IMR-90 (cell line): Measurements from ENCODE around the gene BICD1. TPM values are rescaled to one million over a fixed set of nuclear protein-coding genes. Genes with fewer than 3 reads are reported as not detected.

Source experiments
- ATAC-seq: fragments of 200-7000 bp; cut with Tn5 transposase; 2 replicates; pipeline ENCODE4 v1.9.1; 2020; ENCODE audit warnings: low read depth, mild to moderate bottlenecking, moderate library complexity
- BruUV-seq: library from RNA; stranded (reverse); fragments of 400-500 nt; replicated peaks from 2 replicates; lab custom pipeline; 2021; lab: Mats Ljungman, UMichigan
- CTCF ChIA-PET: fragments of 300-600 bp; formaldehyde crosslinking; extraction: SDS; loops from one replicate; lab custom pipeline; 2021; ENCODE audit warnings: antibody characterized with exemption; lab: Yijun Ruan, JAX
- POLR2A ChIA-PET: fragments of 300-600 bp; sonication (Branson Sonifier 250); formaldehyde crosslinking; loops from one replicate; lab custom pipeline; 2022; ENCODE audit warnings: antibody characterized with exemption; ENCODE audit not compliant: unreplicated experiment; lab: Charles Lee
- DNase-seq: peaks from one replicate; pipeline ENCODE4 v3.0.0; 2013
- H2AFZ ChIP-seq: replicated peaks from 2 replicates; pipeline ENCODE3; 2013; ENCODE audit warnings: low read length, mild to moderate bottlenecking; ENCODE audit not compliant: poor library complexity
- H2AK5ac ChIP-seq: 2 replicates; pipeline ENCODE4 v1.6.1; 2013; ENCODE audit warnings: low read depth, low read length, inconsistent platforms
- H2AK9ac ChIP-seq: replicated peaks from 2 replicates; pipeline ENCODE3; 2013; ENCODE audit warnings: mild to moderate bottlenecking, low read depth, low read length, moderate library complexity; ENCODE audit not compliant: poor library complexity
- H2BK120ac ChIP-seq: 2 replicates; pipeline ENCODE4 v1.6.1; 2013; ENCODE audit warnings: low read depth, low read length, inconsistent platforms
- H2BK15ac ChIP-seq: 3 replicates; pipeline ENCODE4 v1.6.1; 2013; ENCODE audit warnings: low read depth, low read length, inconsistent platforms
- H2BK20ac ChIP-seq: 2 replicates; pipeline ENCODE4 v1.6.1; 2013; ENCODE audit warnings: low read depth, mild to moderate bottlenecking, inconsistent platforms, low read length, moderate library complexity
- H2BK5ac ChIP-seq: 2 replicates; pipeline ENCODE4 v1.6.1; 2013; ENCODE audit warnings: mild to moderate bottlenecking, low read depth, low read length, inconsistent platforms; ENCODE audit not compliant: poor library complexity, severe bottlenecking
- H3K14ac ChIP-seq: replicated peaks from 2 replicates; pipeline ENCODE4 v1.6.1; 2013; ENCODE audit warnings: low read depth, low read length, inconsistent platforms
- H3K18ac ChIP-seq: 2 replicates; pipeline ENCODE4 v1.6.1; 2013; ENCODE audit warnings: low read depth, low read length, control low read depth
- H3K23ac ChIP-seq: 2 replicates; pipeline ENCODE4 v1.6.1; 2013; ENCODE audit warnings: low read depth, low read length, inconsistent platforms
- H3K27ac ChIP-seq: 2 replicates; pipeline ENCODE4 v1.5.1; 2013; ENCODE audit warnings: mild to moderate bottlenecking, control low read depth, low read length; ENCODE audit not compliant: insufficient read depth
- H3K27me3 ChIP-seq: 2 replicates; pipeline ENCODE4 v1.6.1; 2013; ENCODE audit warnings: low read length; ENCODE audit not compliant: control insufficient read depth, insufficient read depth
- H3K36me3 ChIP-seq: 2 replicates; pipeline ENCODE4 v1.6.1; 2013; ENCODE audit warnings: low read length, mixed read lengths; ENCODE audit not compliant: control insufficient read depth, insufficient read depth
- H3K4ac ChIP-seq: 2 replicates; pipeline ENCODE4 v1.6.1; 2013; ENCODE audit warnings: low read depth, low read length, inconsistent platforms
- H3K4me1 ChIP-seq: 2 replicates; pipeline ENCODE4 v1.6.1; 2013; ENCODE audit warnings: low read length, mixed read lengths; ENCODE audit not compliant: control insufficient read depth, insufficient read depth
- H3K4me2 ChIP-seq: 2 replicates; pipeline ENCODE4 v1.6.1; 2013; ENCODE audit warnings: low read depth, mild to moderate bottlenecking, control low read depth, low read length, moderate library complexity
- H3K4me3 ChIP-seq: 2 replicates; pipeline ENCODE4 v1.5.1; 2013; ENCODE audit warnings: low read depth, mild to moderate bottlenecking, control low read depth, low read length, moderate library complexity; ENCODE audit not compliant: insufficient read depth
- H3K56ac ChIP-seq: 2 replicates; pipeline ENCODE4 v1.6.1; 2013; ENCODE audit warnings: low read length, inconsistent platforms; ENCODE audit not compliant: insufficient read depth; ENCODE audit errors: extremely low read depth
- H3K79me1 ChIP-seq, 2 experiments: 2 replicates each; pipeline ENCODE4 v1.6.1; 2013; ENCODE audit warnings: low read length in 2 of 2, inconsistent platforms in 1 of 2, low read depth in 1 of 2
- H3K9ac ChIP-seq: 2 replicates; pipeline ENCODE4 v1.6.1; 2013; ENCODE audit warnings: low read depth, low read length, control low read depth
- H3K9me1 ChIP-seq: 2 replicates; pipeline ENCODE4 v1.6.1; 2013; ENCODE audit warnings: low read length, inconsistent platforms; ENCODE audit not compliant: insufficient read depth
- H3K9me3 ChIP-seq: 2 replicates; pipeline ENCODE4 v1.6.1; 2013; ENCODE audit warnings: low read length; ENCODE audit not compliant: control insufficient read depth, insufficient read depth
- H4K20me1 ChIP-seq: 2 replicates; pipeline ENCODE4 v1.6.1; 2013; ENCODE audit warnings: low read length, inconsistent platforms; ENCODE audit not compliant: insufficient read depth
- H4K5ac ChIP-seq: 2 replicates; pipeline ENCODE4 v1.6.1; 2013; ENCODE audit warnings: mild to moderate bottlenecking, low read depth, low read length, control low read depth
- H4K8ac ChIP-seq, 2 experiments: 2 replicates each; pipeline ENCODE4 v1.6.1; 2013; ENCODE audit warnings: low read depth in 2 of 2, low read length in 2 of 2, control low read depth in 1 of 2, inconsistent platforms in 1 of 2
- H4K91ac ChIP-seq: 2 replicates; pipeline ENCODE4 v1.6.1; 2013; ENCODE audit warnings: low read depth, low read length, inconsistent platforms; ENCODE audit not compliant: insufficient read depth
- MXI1 ChIP-seq: IDR thresholded peaks from 2 replicates; pipeline ENCODE4 v1.6.1; 2012; ENCODE audit warnings: low read depth, mild to moderate bottlenecking, low read length, moderate library complexity, borderline replicate concordance
- POLR2A ChIP-seq: IDR thresholded peaks from 2 replicates; pipeline ENCODE4 v1.6.1; 2012; ENCODE audit warnings: mild to moderate bottlenecking, low read depth, low read length
- WGBS, 2 experiments: methylation state at CpG; one replicate each; pipeline versions ENCODE4 v1.1.5 to v1.1.7; 2013; ENCODE audit warnings: missing lambda C conversion rate in 2 of 2; ENCODE audit not compliant: insufficient read length in 1 of 2; ENCODE audit errors: extremely low coverage in 2 of 2; 5-methylcytosine and 5-hydroxymethylcytosine counted together
- dilution Hi-C: fragments of 300-500 bp; cut with HindIII; formaldehyde crosslinking; loops from one replicate; pipeline ENCODE4 v1.14.3; 2018; ENCODE audit warnings: low sequenced_read_pairs; ENCODE audit not compliant: unreplicated experiment
- in situ Hi-C: fragments of 300-500 bp; cut with MboI; formaldehyde crosslinking; loops from 3 replicates; pipeline ENCODE4 v1.14.3; 2019; ENCODE audit warnings: low sequenced_read_pairs, inconsistent platforms, mixed read lengths
- intact Hi-C: fragments of 100-400 bp; cut with micrococcal nuclease; formaldehyde crosslinking; loops from 2 replicates; pipeline ENCODE4 v1.10.0; 2022
- polyA plus RNA-seq, 3 experiments: library from polyadenylated mRNA; depleted of rRNA; stranded (reverse); fragments of >200 nt; gene quantifications; 2 replicates each; pipeline ENCODE4 v1.2.3, GENCODE V29; 2012; ENCODE audit warnings: low replicate concordance in 1 of 3
- total RNA-seq: library from RNA; depleted of rRNA; stranded (reverse); fragments of >200 nt; gene quantifications from 2 replicates; pipeline ENCODE4 v1.2.3, GENCODE V29; 2012
- TF ChIP-seq, protein P1 (sequence below): conservative IDR thresholded peaks from 2 replicates; pipeline ENCODE4 v1.5.1; 2012; ENCODE audit warnings: mild to moderate bottlenecking, low read depth, low read length, improper control_type of control experiment

The BICD1 gene
- total and polyA plus RNA-seq, 2 of the 4 experiments (the other 2 are of a cell fraction), result 17.2 to 21.8 TPM

DNA sequence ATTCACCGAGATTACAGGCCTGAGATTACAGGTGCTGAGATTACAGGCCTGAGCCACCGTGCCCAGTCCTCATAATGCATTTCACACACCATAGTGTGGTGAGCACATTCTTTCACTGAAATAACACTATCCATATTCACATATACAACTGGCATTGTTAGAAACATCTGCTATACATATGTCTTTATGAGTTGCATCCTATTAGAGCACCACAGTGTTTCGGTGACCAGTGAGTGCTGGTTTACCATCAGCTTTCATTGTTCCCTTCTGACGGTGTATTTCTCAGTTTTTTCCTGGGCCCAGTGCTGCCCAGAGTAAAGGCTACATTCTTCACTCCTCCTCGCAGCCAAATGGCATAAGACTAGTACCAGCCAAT is 196.5 kb downstream of the BICD1 start:
- peaks cover 6% of the 10 kb centered on the region for H3K36me3 ChIP-seq
- ChIA-PET POLR2A (no interaction called here), CTCF (no interaction called here)
- WGBS, 2 experiments, result no CpG with 5 or more reads among the region's 5 CpGs
- H4K20me1 ChIP-seq, result no peaks in the 10 kb centered on the region; the same call in none of the 2 replicates
- no peak overlapping the region for H4K91ac ChIP-seq
- no peak overlapping the region for H2AK9ac ChIP-seq
- no peaks in the 10 kb centered on the region for H3K27me3 ChIP-seq
- H3K18ac ChIP-seq, result no peak overlapping the region
- no peak overlapping the region for H3K27ac ChIP-seq
- no peak overlapping the region for H3K14ac ChIP-seq
- H3K9me3 ChIP-seq, result no peaks in the 10 kb centered on the region
- H3K79me1 ChIP-seq, result peaks cover 24 to 27% of the 10 kb centered on the region in 2 experiments
- H2BK15ac ChIP-seq, result no peak overlapping the region
- dilution Hi-C loops, result no loop called here
- ATAC-seq, result no peak
- H3K4me3 ChIP-seq, result no peak overlapping the region
- no peak overlapping the region for H3K4ac ChIP-seq
- no peak overlapping the region; a peak in 1 of 4 replicates for H4K8ac ChIP-seq
- H2BK120ac ChIP-seq, result no peak overlapping the region
- H2BK20ac ChIP-seq, result no peak overlapping the region
- intact Hi-C loops, result no loop called here
- H3K4me1 ChIP-seq, result no peaks in the 10 kb centered on the region
- H3K56ac ChIP-seq, result no peak overlapping the region
- in situ Hi-C loops, result loop anchor here (5.0 to 25.0 kb wide), 5 partner anchors 58 to 916 kb away; partner anchors contain the start of gene ETFBKMT
- no peak overlapping the region for H2BK5ac ChIP-seq
- H3K9me1 ChIP-seq, result 0 out of 2 replicates have a peak, but pooled peaks cover 4% of the 10 kb centered on the region
- no peak overlapping the region for H3K23ac ChIP-seq
- no peak overlapping the region for H4K5ac ChIP-seq
- H2AFZ ChIP-seq, result no peak overlapping the region
- no TSS peak for BruUV-seq
- no peak overlapping the region for H3K4me2 ChIP-seq
- DNase-seq, result peak; percentile 4
- TF ChIP-seq MXI1 (no peak), POLR2A (no peak)
- TF ChIP-seq, protein P1, sequence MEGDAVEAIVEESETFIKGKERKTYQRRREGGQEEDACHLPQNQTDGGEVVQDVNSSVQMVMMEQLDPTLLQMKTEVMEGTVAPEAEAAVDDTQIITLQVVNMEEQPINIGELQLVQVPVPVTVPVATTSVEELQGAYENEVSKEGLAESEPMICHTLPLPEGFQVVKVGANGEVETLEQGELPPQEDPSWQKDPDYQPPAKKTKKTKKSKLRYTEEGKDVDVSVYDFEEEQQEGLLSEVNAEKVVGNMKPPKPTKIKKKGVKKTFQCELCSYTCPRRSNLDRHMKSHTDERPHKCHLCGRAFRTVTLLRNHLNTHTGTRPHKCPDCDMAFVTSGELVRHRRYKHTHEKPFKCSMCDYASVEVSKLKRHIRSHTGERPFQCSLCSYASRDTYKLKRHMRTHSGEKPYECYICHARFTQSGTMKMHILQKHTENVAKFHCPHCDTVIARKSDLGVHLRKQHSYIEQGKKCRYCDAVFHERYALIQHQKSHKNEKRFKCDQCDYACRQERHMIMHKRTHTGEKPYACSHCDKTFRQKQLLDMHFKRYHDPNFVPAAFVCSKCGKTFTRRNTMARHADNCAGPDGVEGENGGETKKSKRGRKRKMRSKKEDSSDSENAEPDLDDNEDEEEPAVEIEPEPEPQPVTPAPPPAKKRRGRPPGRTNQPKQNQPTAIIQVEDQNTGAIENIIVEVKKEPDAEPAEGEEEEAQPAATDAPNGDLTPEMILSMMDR, result no peak
- H2AK5ac ChIP-seq, result no peak overlapping the region
- H3K9ac ChIP-seq, result no peak overlapping the region
